ENCODE results near the gene IFNAR1.
A peak's percentile ranks its signal among the peaks of the same experiment; 100 is the strongest.
"Not testable (repeated sequence)": the region's sequence is repeated elsewhere in the genome, so short reads cannot be mapped to it uniquely, and the experiment has no call there.

The IFNAR1 gene

GRCh38 chr21:33302796-33303195 is 22.0 kb upstream of the IFNAR1 start:
- no peak for DNase-seq (ENCODE audit: low read depth, low spot score)
- H3K4me3 ChIP-seq (ENCODE audit: low read length) = no peak overlapping the region

- no peak overlapping the region for H3K4me3 ChIP-seq (ENCODE audit: low read length)
- DNase-seq (ENCODE audit: low read depth, low spot score) = no peak
Observed at GRCh38 chr21:33305344-33305671, 19.5 kb upstream of the IFNAR1 start.

- DNase-seq (ENCODE audit: low read depth, low spot score) = no peak
Observed at GRCh38 chr21:33305938-33306337, 18.8 kb upstream of the IFNAR1 start.

GRCh38 chr21:33308586-33309490 is 15.9 kb upstream of the IFNAR1 start:
- peak overlapping the region; percentile 21 for H3K4me3 ChIP-seq (ENCODE audit: low read length)
- DNase-seq (ENCODE audit: low read depth, low spot score) = peak; percentile 99

More at GRCh38 chr21:33305938-33306337, 18.8 kb upstream of the IFNAR1 start:
- no peak overlapping the region for H3K4me3 ChIP-seq (ENCODE audit: low read length)

- H3K4me3 ChIP-seq (ENCODE audit: low read length) = no peak overlapping the region
- no peak for DNase-seq (ENCODE audit: low read depth, low spot score)
Observed at GRCh38 chr21:33309778-33310177, 15.0 kb upstream of the IFNAR1 start.

- no peak overlapping the region for H3K4me3 ChIP-seq (ENCODE audit: low read length)
- DNase-seq (ENCODE audit: low read depth, low spot score) = no peak
Observed at GRCh38 chr21:33312121-33312520, 12.6 kb upstream of the IFNAR1 start.

- no peak for DNase-seq (ENCODE audit: low read depth, low spot score)
- H3K4me3 ChIP-seq (ENCODE audit: low read length) = no peak overlapping the region
Observed at GRCh38 chr21:33313183-33313582, 11.6 kb upstream of the IFNAR1 start.

GRCh38 chr21:33313611-33314010 is 11.2 kb upstream of the IFNAR1 start:
- H3K4me3 ChIP-seq (ENCODE audit: low read length) = no peak overlapping the region
- DNase-seq (ENCODE audit: low read depth, low spot score) = no peak

GRCh38 chr21:33314111-33314510 is 10.7 kb upstream of the IFNAR1 start:
- no peak overlapping the region for H3K4me3 ChIP-seq (ENCODE audit: low read length)
- DNase-seq (ENCODE audit: low read depth, low spot score) = no peak

- no peak for DNase-seq (ENCODE audit: low read depth, low spot score)
- H3K4me3 ChIP-seq (ENCODE audit: low read length) = no peak overlapping the region
Observed at GRCh38 chr21:33315946-33316710, 8.6 kb upstream of the IFNAR1 start.

- H3K4me3 ChIP-seq (ENCODE audit: low read length) = no peak overlapping the region
- no peak for DNase-seq (ENCODE audit: low read depth, low spot score)
Observed at GRCh38 chr21:33317145-33317544, 7.6 kb upstream of the IFNAR1 start.

- DNase-seq (ENCODE audit: low read depth, low spot score) = no peak
- H3K4me3 ChIP-seq (ENCODE audit: low read length) = no peak overlapping the region
Observed at GRCh38 chr21:33317786-33318486, 6.8 kb upstream of the IFNAR1 start.

- not testable (repeated sequence) for H3K4me3 ChIP-seq (ENCODE audit: low read length); DNase-seq (ENCODE audit: low read depth, low spot score)
Observed at GRCh38 chr21:33321005-33321404, 3.8 kb upstream of the IFNAR1 start.

GRCh38 chr21:33323610-33324009 is 1.2 kb upstream of the IFNAR1 start:
- not testable (repeated sequence) for DNase-seq (ENCODE audit: low read depth, low spot score)

GRCh38 chr21:33325222-33326067 is 675 bp downstream of the IFNAR1 start:
- peak overlapping the region; percentile 81 for H3K4me3 ChIP-seq (ENCODE audit: low read length)
- no peak for DNase-seq (ENCODE audit: low read depth, low spot score)

More at GRCh38 chr21:33323610-33324009, 1.2 kb upstream of the IFNAR1 start:
- H3K4me3 ChIP-seq (ENCODE audit: low read length) = peak overlapping the region; percentile 81

- no peak overlapping the region for H3K4me3 ChIP-seq (ENCODE audit: low read length)
- no peak for DNase-seq (ENCODE audit: low read depth, low spot score)
Observed at GRCh38 chr21:33327326-33327725, 2.6 kb downstream of the IFNAR1 start.

GRCh38 chr21:33327792-33328433 is 3.1 kb downstream of the IFNAR1 start:
- H3K4me3 ChIP-seq (ENCODE audit: low read length) = no peak overlapping the region
- no peak for DNase-seq (ENCODE audit: low read depth, low spot score)

GRCh38 chr21:33330726-33331125 is 6.0 kb downstream of the IFNAR1 start:
- DNase-seq (ENCODE audit: low read depth, low spot score) = no peak
- H3K4me3 ChIP-seq (ENCODE audit: low read length) = no peak overlapping the region
